CD8-positive, alpha-beta memory T cell (primary cell): ENCODE results near the gene QRFP. TPM values are rescaled to one million over a fixed set of nuclear protein-coding genes. Genes with fewer than 3 reads are reported as not detected.

Source experiments
- CTCF ChIA-PET: fragments of 350-600 bp; sonication (Branson Sonifier 250); formaldehyde crosslinking; loops from one replicate; lab custom pipeline; 2021; ENCODE audit warnings: antibody characterized with exemption; lab: Charles Lee
- POLR2A ChIA-PET: fragments of 350-600 bp; sonication (Branson Sonifier 250); formaldehyde crosslinking; loops from one replicate; lab custom pipeline; 2021; ENCODE audit warnings: antibody characterized with exemption; lab: Charles Lee
- DNase-seq, 5 donors: peaks; one replicate each; pipeline versions ENCODE4 v3.0.0 to v3.0.0-alpha.2; 2020 to 2022; ENCODE audit warnings: mixed read lengths in 1 of 5
- H3K27ac ChIP-seq: one replicate; pipeline ENCODE4 v1.7.0; 2013; ENCODE audit warnings: low read depth, mild to moderate bottlenecking, low read length, moderate library complexity
- H3K27me3 ChIP-seq: 2 replicates; pipeline ENCODE4 v1.7.0; 2013; ENCODE audit warnings: low read length, mild to moderate bottlenecking; ENCODE audit not compliant: insufficient read depth, poor library complexity, severe bottlenecking
- H3K36me3 ChIP-seq: 2 replicates; pipeline ENCODE4 v1.7.0; 2013; ENCODE audit warnings: mild to moderate bottlenecking, low read length, moderate library complexity; ENCODE audit not compliant: insufficient read depth
- H3K4me1 ChIP-seq: 2 replicates; pipeline ENCODE4 v1.7.0; 2013; ENCODE audit warnings: mild to moderate bottlenecking, low read length, moderate library complexity; ENCODE audit not compliant: insufficient read depth
- H3K4me3 ChIP-seq: 2 replicates; pipeline ENCODE4 v1.7.0; 2013; ENCODE audit warnings: mild to moderate bottlenecking, low read length
- H3K9me3 ChIP-seq: 2 replicates; pipeline ENCODE4 v1.7.0; 2013; ENCODE audit warnings: mild to moderate bottlenecking, low read length
- H3K27ac Mint-ChIP-seq, 8 donors: one replicate each; pipeline ENCODE4 v1.8.0; 2020 to 2021; ENCODE audit warnings: mixed read lengths in 8 of 8, mild to moderate bottlenecking in 6 of 8, inconsistent platforms in 3 of 8, moderate library complexity in 3 of 8
- H3K27me3 Mint-ChIP-seq, 2 donors: one replicate each; pipeline ENCODE4 v1.8.0; 2020 to 2021; ENCODE audit warnings: mixed read lengths in 2 of 2, mild to moderate bottlenecking in 1 of 2, moderate library complexity in 1 of 2
- H3K36me3 Mint-ChIP-seq, 3 donors: one replicate each; pipeline ENCODE4 v1.8.0; 2020 to 2021; ENCODE audit warnings: mixed read lengths in 3 of 3, inconsistent platforms in 1 of 3, mild to moderate bottlenecking in 1 of 3
- H3K4me1 Mint-ChIP-seq, 3 donors: one replicate each; pipeline ENCODE4 v1.8.0; 2020 to 2021; ENCODE audit warnings: mixed read lengths in 3 of 3, inconsistent platforms in 1 of 3, mild to moderate bottlenecking in 1 of 3
- H3K4me3 Mint-ChIP-seq, 7 donors: one replicate each; pipeline ENCODE4 v1.8.0; 2020 to 2021; ENCODE audit warnings: mixed read lengths in 7 of 7, mild to moderate bottlenecking in 6 of 7, moderate library complexity in 4 of 7, inconsistent platforms in 2 of 7
- H3K9me3 Mint-ChIP-seq, 5 donors: one replicate each; pipeline ENCODE4 v1.8.0; 2020 to 2022; ENCODE audit warnings: mixed read lengths in 5 of 5, mild to moderate bottlenecking in 3 of 5, moderate library complexity in 2 of 5, inconsistent platforms in 1 of 5
- polyA plus RNA-seq: library from polyadenylated mRNA; unstranded; fragments of 300-500 nt; fragmentation: Illumina TruSeq; gene quantifications from one replicate; pipeline ENCODE4 v1.2.3, GENCODE V29; 2021
- total RNA-seq, 2 experiments: library from RNA; stranded (reverse); gene quantifications; one replicate each; pipeline ENCODE4 v1.2.3, GENCODE V29; 2021

The QRFP gene
- total and polyA plus RNA-seq, 3 experiments from 2014 or later, result not detected

DNA sequence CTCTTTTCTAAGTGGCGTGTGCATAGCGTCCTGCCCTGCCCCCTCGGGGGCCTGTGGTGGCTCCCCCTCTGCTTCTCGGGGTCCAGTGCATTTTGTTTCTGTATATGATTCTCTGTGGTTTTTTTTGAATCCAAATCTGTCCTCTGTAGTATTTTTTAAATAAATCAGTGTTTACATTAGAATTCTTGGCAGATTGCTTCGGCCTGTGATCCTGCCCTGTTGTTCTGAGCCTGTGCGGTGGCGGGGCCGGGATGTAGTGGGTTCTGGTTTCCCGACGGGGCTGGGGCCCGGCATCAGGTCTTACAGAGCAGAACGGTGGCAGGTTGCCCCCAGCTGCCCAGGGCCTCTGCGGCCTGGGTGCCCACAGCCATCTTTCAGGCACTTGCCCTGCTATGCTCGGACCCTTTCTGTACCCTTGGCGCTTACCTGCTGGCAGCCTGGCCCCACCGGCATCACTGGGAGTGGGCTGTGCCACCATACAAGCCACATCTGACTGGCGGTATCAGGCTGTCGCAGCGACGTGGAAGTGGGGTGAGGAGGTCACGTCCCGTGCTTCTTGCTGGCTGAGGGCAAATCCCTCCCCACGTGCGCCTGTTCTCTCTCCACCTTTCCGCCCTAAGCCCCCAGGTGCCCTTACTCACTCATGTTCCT, 9.0 kb downstream of the QRFP start:
- no peak for DNase-seq
- ChIA-PET CTCF (no interaction called here), POLR2A (no interaction called here)
- Histone ChIP-seq H3K36me3 (peaks cover 17% of the 10 kb centered on the region), H3K27me3 (no peaks in the 10 kb centered on the region), H3K9me3 (no peaks in the 10 kb centered on the region), H3K27ac (no peak overlapping the region), H3K4me3 (no peak overlapping the region), H3K4me1 (no peaks in the 10 kb centered on the region)
- Mint-ChIP-seq H3K9me3 (no peaks in the 10 kb centered on the region), H3K27me3 (no peaks in the 10 kb centered on the region), H3K36me3 (peaks cover 0 to 79% (median 10%) of the 10 kb centered on the region in 3 donors), H3K4me1 (no peaks in the 10 kb centered on the region), H3K4me3 (no peak overlapping the region), H3K27ac (peak overlapping the region in 1 of 8 donors; percentile 94)

- H3K27ac ChIP-seq, result no peak overlapping the region
- H3K9me3 ChIP-seq, result no peaks in the 10 kb centered on the region
- Mint-ChIP-seq H3K9me3 (no peaks in the 10 kb centered on the region), H3K4me1 (no peaks in the 10 kb centered on the region), H3K27ac (peak overlapping the region in 1 of 8 donors; percentile 64), H3K4me3 (no peak overlapping the region), H3K36me3 (peaks cover 0 to 77% (median 10%) of the 10 kb centered on the region in 3 donors), H3K27me3 (no peaks in the 10 kb centered on the region)
- no peak for DNase-seq
- no peak overlapping the region for H3K4me3 ChIP-seq
- CTCF ChIA-PET, result no interaction called here
- H3K36me3 ChIP-seq, result peaks cover 17% of the 10 kb centered on the region
- H3K27me3 ChIP-seq, result no peaks in the 10 kb centered on the region
- H3K4me1 ChIP-seq, result no peaks in the 10 kb centered on the region
- POLR2A ChIA-PET, result no interaction called here
Observed at GRCh38 chr9:130886981-130887380, 9.6 kb downstream of the QRFP start.

DNA sequence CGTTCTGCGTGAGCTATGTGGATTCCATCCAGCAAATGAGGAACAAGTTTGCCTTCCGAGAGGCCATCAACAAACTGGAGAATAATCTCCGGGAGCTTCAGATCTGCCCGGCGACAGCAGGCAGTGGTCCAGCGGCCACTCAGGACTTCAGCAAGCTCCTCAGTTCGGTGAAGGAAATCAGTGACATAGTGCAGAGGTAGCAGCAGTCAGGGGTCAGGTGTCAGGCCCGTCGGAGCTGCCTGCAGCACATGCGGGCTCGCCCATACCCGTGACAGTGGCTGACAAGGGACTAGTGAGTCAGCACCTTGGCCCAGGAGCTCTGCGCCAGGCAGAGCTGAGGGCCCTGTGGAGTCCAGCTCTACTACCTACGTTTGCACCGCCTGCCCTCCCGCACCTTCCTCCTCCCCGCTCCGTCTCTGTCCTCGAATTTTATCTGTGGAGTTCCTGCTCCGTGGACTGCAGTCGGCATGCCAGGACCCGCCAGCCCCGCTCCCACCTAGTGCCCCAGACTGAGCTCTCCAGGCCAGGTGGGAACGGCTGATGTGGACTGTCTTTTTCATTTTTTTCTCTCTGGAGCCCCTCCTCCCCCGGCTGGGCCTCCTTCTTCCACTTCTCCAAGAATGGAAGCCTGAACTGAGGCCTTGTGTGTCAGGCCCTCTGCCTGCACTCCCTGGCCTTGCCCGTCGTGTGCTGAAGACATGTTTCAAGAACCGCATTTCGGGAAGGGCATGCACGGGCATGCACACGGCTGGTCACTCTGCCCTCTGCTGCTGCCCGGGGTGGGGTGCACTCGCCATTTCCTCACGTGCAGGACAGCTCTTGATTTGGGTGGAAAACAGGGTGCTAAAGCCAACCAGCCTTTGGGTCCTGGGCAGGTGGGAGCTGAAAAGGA, 10.9 kb downstream of the QRFP start:
- H3K4me1 Mint-ChIP-seq, result no peaks in the 10 kb centered on the region
- Histone ChIP-seq H3K36me3 (peaks cover 26% of the 10 kb centered on the region), H3K9me3 (no peaks in the 10 kb centered on the region), H3K4me1 (no peaks in the 10 kb centered on the region), H3K4me3 (no peak overlapping the region), H3K27me3 (no peaks in the 10 kb centered on the region), H3K27ac (no peak overlapping the region)
- H3K4me3 Mint-ChIP-seq, result no peak overlapping the region
- H3K27me3 Mint-ChIP-seq, result no peaks in the 10 kb centered on the region
- H3K27ac Mint-ChIP-seq, result peak overlapping the region in 2 of 8 donors; percentile 36 to 79
- H3K36me3 Mint-ChIP-seq, result peaks cover 0 to 83% (median 15%) of the 10 kb centered on the region in 3 donors
- no peaks in the 10 kb centered on the region for H3K9me3 Mint-ChIP-seq
- ChIA-PET CTCF (interaction anchor here (0.6 kb wide), 1 partner anchor 164 kb away, joined by 6 read pairs; no protein-coding TSS in a partner anchor), POLR2A (no interaction called here)
- no peak for DNase-seq

DNA sequence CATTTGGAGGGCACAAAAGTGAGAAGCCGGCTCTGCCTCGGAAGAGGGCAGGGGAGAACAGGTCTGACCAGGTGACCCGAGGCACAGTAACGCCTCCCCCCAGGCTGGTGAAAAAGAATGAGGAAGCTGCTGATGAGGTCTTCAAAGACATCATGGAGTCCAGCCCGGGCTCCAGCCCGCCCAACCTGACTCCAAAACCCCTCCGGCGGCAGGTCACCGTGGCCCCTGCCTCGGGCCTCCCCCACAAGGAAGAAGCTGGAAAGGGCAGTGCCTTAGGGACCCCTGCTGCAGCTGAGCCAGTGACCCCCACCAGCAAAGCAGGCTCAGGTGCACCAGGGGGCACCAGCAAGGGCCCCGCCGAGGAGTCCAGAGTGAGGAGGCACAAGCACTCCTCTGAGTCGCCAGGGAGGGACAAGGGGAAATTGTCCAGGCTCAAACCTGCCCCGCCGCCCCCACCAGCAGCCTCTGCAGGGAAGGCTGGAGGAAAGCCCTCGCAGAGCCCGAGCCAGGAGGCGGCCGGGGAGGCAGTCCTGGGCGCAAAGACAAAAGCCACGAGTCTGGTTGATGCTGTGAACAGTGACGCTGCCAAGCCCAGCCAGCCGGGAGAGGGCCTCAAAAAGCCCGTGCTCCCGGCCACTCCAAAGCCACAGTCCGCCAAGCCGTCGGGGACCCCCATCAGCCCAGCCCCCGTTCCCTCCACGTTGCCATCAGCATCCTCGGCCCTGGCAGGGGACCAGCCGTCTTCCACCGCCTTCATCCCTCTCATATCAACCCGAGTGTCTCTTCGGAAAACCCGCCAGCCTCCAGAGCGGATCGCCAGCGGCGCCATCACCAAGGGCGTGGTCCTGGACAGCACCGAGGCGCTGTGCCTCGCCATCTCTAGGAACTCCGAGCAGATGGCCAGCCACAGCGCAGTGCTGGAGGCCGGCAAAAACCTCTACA, 11.8 kb downstream of the QRFP start:
- H3K27ac ChIP-seq, result no peak overlapping the region
- H3K9me3 ChIP-seq, result no peaks in the 10 kb centered on the region
- POLR2A ChIA-PET, result no interaction called here
- CTCF ChIA-PET, result no interaction called here
- no peak overlapping the region for H3K4me3 Mint-ChIP-seq
- no peak overlapping the region for H3K4me3 ChIP-seq
- H3K9me3 Mint-ChIP-seq, result no peaks in the 10 kb centered on the region
- no peaks in the 10 kb centered on the region for H3K27me3 Mint-ChIP-seq
- peak overlapping the region in 2 of 8 donors; percentile 38 to 65 for H3K27ac Mint-ChIP-seq
- peaks cover 0 to 89% (median 15%) of the 10 kb centered on the region in 3 donors for H3K36me3 Mint-ChIP-seq
- DNase-seq, result no peak
- H3K4me1 Mint-ChIP-seq, result no peaks in the 10 kb centered on the region
- H3K4me1 ChIP-seq, result no peaks in the 10 kb centered on the region
- H3K27me3 ChIP-seq, result no peaks in the 10 kb centered on the region
- peaks cover 36% of the 10 kb centered on the region for H3K36me3 ChIP-seq

DNA sequence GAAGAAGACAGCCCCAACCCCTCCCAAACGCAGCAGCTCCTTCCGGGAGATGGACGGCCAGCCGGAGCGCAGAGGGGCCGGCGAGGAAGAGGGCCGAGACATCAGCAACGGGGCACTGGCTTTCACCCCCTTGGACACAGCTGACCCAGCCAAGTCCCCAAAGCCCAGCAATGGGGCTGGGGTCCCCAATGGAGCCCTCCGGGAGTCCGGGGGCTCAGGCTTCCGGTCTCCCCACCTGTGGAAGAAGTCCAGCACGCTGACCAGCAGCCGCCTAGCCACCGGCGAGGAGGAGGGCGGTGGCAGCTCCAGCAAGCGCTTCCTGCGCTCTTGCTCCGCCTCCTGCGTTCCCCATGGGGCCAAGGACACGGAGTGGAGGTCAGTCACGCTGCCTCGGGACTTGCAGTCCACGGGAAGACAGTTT, 12.5 kb downstream of the QRFP start:
- Mint-ChIP-seq H3K9me3 (no peaks in the 10 kb centered on the region), H3K36me3 (peaks cover 0 to 91% (median 16%) of the 10 kb centered on the region in 3 donors), H3K4me1 (no peaks in the 10 kb centered on the region), H3K4me3 (no peak overlapping the region), H3K27me3 (no peaks in the 10 kb centered on the region), H3K27ac (peak overlapping the region in 2 of 8 donors; percentile 50 to 65)
- no peak overlapping the region for H3K27ac ChIP-seq
- ChIA-PET POLR2A (no interaction called here), CTCF (no interaction called here)
- H3K4me3 ChIP-seq, result no peak overlapping the region
- no peaks in the 10 kb centered on the region for H3K27me3 ChIP-seq
- peaks cover 42% of the 10 kb centered on the region for H3K36me3 ChIP-seq
- DNase-seq, result no peak
- no peaks in the 10 kb centered on the region for H3K4me1 ChIP-seq
- H3K9me3 ChIP-seq, result no peaks in the 10 kb centered on the region

DNA sequence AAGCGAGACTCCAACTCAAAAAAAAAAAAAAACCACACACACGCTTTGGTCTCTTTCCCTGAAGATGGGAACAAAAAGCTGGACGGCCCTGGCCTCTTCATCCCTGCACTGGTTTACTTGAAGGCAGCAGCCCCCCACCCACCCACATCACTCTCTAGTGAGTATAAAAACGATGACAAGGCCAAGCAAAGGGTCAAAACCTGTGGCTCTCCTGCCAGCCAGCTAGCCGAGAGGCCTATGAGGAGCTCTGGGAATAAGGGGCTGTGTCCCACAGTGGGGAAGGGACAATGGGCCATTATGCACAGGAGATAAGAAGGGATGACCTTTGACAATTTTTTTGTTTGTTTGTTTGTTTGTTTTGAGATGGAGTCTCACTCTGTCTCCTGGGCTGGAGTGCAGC, 13.1 kb downstream of the QRFP start:
- DNase-seq, result no peak
- ChIA-PET POLR2A (no interaction called here), CTCF (no interaction called here)
- Mint-ChIP-seq H3K4me1 (no peaks in the 10 kb centered on the region), H3K4me3 (no peak overlapping the region), H3K36me3 (peaks cover 0 to 92% (median 16%) of the 10 kb centered on the region in 3 donors), H3K9me3 (no peaks in the 10 kb centered on the region), H3K27ac (peak overlapping the region in 1 of 8 donors; percentile 47), H3K27me3 (no peaks in the 10 kb centered on the region)
- H3K4me3 ChIP-seq, result no peak overlapping the region
- peaks cover 46% of the 10 kb centered on the region for H3K36me3 ChIP-seq
- no peaks in the 10 kb centered on the region for H3K27me3 ChIP-seq
- H3K27ac ChIP-seq, result no peak overlapping the region
- no peaks in the 10 kb centered on the region for H3K9me3 ChIP-seq
- no peaks in the 10 kb centered on the region for H3K4me1 ChIP-seq

DNA sequence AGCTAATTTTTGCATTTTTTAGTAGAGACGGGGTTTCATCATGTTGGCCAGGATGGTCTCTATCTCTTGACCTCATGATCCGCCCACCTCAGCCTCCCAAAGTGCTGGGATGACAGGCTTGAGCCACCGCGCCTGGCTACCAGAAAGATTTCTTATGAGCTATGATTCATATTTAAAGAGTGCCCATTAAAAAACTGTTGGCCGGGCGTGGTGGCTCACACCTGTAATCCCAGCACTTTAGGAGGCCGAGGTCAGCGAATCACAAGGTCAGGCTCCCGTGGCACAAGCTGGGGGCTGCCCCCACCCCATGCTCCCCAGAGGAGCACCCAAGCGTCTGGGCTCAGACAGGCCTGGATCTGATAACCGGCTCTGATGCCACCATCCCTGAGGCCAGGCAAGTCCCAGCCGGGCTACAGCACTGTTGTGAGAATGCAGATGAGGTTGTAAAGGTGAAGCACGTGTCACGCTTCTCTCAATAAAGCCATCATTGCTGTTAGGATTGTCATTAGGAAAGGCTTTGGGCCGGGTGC, 13.9 kb downstream of the QRFP start:
- ChIA-PET POLR2A (no interaction called here), CTCF (no interaction called here)
- DNase-seq, result no peak
- Histone ChIP-seq H3K4me1 (no peaks in the 10 kb centered on the region), H3K27ac (no peak overlapping the region), H3K9me3 (no peaks in the 10 kb centered on the region), H3K36me3 (peaks cover 47% of the 10 kb centered on the region), H3K27me3 (no peaks in the 10 kb centered on the region), H3K4me3 (no peak overlapping the region)
- no peak overlapping the region for H3K4me3 Mint-ChIP-seq
- no peak overlapping the region for H3K27ac Mint-ChIP-seq
- H3K27me3 Mint-ChIP-seq, result no peaks in the 10 kb centered on the region
- no peaks in the 10 kb centered on the region for H3K9me3 Mint-ChIP-seq
- peaks cover 0 to 90% (median 16%) of the 10 kb centered on the region in 3 donors for H3K36me3 Mint-ChIP-seq
- no peaks in the 10 kb centered on the region for H3K4me1 Mint-ChIP-seq
